Endothelial cell of umbilical vein (primary cell): ENCODE measurements around the gene GGNBP2.

Experiments used
- EZH2 ChIP-seq: IDR thresholded peaks from 2 replicates; pipeline ENCODE4 v1.6.1; 2012; ENCODE audit warnings: borderline replicate concordance, low read depth, mild to moderate bottlenecking, moderate library complexity, low read length, inconsistent platforms; ENCODE audit not compliant: severe bottlenecking
- GATA2 ChIP-seq: IDR thresholded peaks from 2 replicates; pipeline ENCODE4 v1.7.0; 2011; ENCODE audit warnings: low read depth, mild to moderate bottlenecking, moderate library complexity, mixed read lengths, low read length; ENCODE audit not compliant: insufficient read length, insufficient read depth
- POLR2A ChIP-seq: IDR thresholded peaks from 2 replicates; pipeline ENCODE4 v1.6.1; 2012; ENCODE audit warnings: low read depth, mild to moderate bottlenecking, control low read depth, low read length
- TF ChIP-seq, protein P1 (sequence below), 2 donors: IDR thresholded peaks; 1 replicate in 1 of 2; 2 replicates in 1 of 2; pipeline ENCODE4 v1.5.1; 2011; ENCODE audit warnings: low read length in 2 of 2, mild to moderate bottlenecking in 2 of 2, moderate library complexity in 2 of 2, control low read depth in 1 of 2, inconsistent platforms in 1 of 2, low read depth in 1 of 2; ENCODE audit not compliant: insufficient read depth in 1 of 2; ENCODE audit errors: extremely low read depth in 1 of 2

DNA sequence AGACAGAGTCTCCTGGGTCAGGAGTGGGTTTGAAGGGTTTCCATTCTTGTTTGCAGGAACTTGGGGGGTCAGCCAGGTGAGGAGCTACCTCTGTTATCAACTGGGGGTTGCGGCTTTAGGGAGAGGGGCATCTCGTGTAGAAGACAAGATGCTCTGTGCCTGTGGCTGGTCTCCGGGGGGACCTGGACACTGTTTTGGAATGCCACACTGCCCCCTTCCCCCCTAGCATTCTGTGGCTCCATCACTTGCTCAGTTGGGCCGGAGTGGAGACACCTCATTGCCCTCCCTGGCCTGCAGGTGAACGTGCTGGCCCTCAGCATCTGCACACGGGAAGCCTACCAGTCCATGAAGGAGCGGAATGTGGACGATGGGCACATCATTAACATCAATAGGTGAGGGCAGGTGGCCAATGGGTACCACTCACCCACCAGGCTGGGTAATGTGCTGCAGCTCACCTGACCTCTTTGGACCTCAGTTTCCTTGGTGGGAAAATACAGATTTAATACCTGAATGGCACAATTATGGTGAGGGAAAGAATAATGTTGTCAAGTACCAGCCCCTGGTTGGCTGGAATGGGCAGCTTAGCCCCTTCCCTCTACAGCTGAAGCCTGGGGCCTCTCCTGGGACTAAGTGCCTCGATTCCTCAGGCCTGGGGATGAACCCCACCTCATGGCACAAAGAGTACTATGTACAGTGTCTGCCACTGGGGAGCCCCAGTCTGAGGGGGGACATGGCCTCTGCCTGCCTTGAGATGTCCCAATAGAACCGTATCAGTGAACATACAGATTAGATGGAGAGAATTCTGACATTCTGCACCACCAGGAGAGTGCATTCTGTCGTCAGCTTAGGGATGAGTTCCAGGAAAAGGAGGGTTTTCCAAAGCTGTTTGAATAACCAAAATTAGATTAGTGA lies 53.4 kb downstream of the GGNBP2 start:
- TF ChIP-seq, protein P1, sequence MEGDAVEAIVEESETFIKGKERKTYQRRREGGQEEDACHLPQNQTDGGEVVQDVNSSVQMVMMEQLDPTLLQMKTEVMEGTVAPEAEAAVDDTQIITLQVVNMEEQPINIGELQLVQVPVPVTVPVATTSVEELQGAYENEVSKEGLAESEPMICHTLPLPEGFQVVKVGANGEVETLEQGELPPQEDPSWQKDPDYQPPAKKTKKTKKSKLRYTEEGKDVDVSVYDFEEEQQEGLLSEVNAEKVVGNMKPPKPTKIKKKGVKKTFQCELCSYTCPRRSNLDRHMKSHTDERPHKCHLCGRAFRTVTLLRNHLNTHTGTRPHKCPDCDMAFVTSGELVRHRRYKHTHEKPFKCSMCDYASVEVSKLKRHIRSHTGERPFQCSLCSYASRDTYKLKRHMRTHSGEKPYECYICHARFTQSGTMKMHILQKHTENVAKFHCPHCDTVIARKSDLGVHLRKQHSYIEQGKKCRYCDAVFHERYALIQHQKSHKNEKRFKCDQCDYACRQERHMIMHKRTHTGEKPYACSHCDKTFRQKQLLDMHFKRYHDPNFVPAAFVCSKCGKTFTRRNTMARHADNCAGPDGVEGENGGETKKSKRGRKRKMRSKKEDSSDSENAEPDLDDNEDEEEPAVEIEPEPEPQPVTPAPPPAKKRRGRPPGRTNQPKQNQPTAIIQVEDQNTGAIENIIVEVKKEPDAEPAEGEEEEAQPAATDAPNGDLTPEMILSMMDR (IDR thresholded peaks at IDR 0.05; ENCODE audit: extremely low read depth in 1 of 2, insufficient read depth in 1 of 2, low read depth in 1 of 2, low read length in 2 of 2): no peak
- TF ChIP-seq POLR2A (no peak), GATA2 (no peak), EZH2 (no peak)
